Cardiac fibroblast (primary cell): ENCODE data around the gene KDSR.
A peak's percentile ranks its signal among the peaks of the same experiment; 100 is the strongest.

Experiments
- DNase-seq, 2 donors: peaks; one replicate each; pipeline versions ENCODE4 v3.0.0 to v3.0.0-alpha.2; 2010; ENCODE audit warnings: low read depth in 2 of 2
- H3K4me3 ChIP-seq, 2 donors: replicated peaks in 1 of 2; 1 replicate in 1 of 2; 2 replicates in 1 of 2; pipeline ENCODE4 v1.5.1; 2011; ENCODE audit warnings: low read depth in 2 of 2, low read length in 2 of 2, mild to moderate bottlenecking in 2 of 2, moderate library complexity in 1 of 2
- CTCF ChIP-seq: IDR thresholded peaks from one replicate; pipeline ENCODE4 v1.5.1; 2011; ENCODE audit warnings: low read depth, mild to moderate bottlenecking, low read length, inconsistent platforms

The KDSR gene

GRCh38 chr18:63319383-63320122 is 47.5 kb downstream of the KDSR start, which contains the start of gene BCL2:
Gene BCL2, minus strand, starts transcription at chr18:63319769.
- DNase-seq: peak; percentile 42 to 52
- peak within 1 kb of the TSS; percentile 53 to 64 for H3K4me3 ChIP-seq
- no peak for TF ChIP-seq CTCF

GRCh38 chr18:63318889-63319382 is 48.1 kb downstream of the KDSR start:
- no peak for TF ChIP-seq CTCF
- peak overlapping the region; percentile 53 to 64 for H3K4me3 ChIP-seq
- no peak for DNase-seq

GRCh38 chr18:63317982-63318888 is 48.8 kb downstream of the KDSR start:
- H3K4me3 ChIP-seq: peak overlapping the region; percentile 53 to 64
- DNase-seq: no peak
- peak; percentile 53 for TF ChIP-seq CTCF

GRCh38 chr18:63317556-63317946 is 49.5 kb downstream of the KDSR start:
- no peak overlapping the region for H3K4me3 ChIP-seq
- DNase-seq: no peak
- no peak for TF ChIP-seq CTCF

- TF ChIP-seq CTCF: no peak
- DNase-seq: no peak
- H3K4me3 ChIP-seq: no peak overlapping the region
Measured at GRCh38 chr18:63316612-63317555, 50.1 kb downstream of the KDSR start.

- no peak overlapping the region for H3K4me3 ChIP-seq
Measured at GRCh38 chr18:63315876-63316275, 51.1 kb downstream of the KDSR start.

More at GRCh38 chr18:63315876-63316275, 51.1 kb downstream of the KDSR start:
- TF ChIP-seq CTCF: no peak
- DNase-seq: no peak
